ENCODE measurements around the gene CES2. TPM values are rescaled to one million over a fixed set of nuclear protein-coding genes. Genes with fewer than 3 reads are reported as not detected.

Gene CES2
- total and polyA plus RNA-seq, 9 of the 15 experiments (the other 6 are each of a cell fraction or from before 2014, with no cell fraction given), result 2.2 to 37.9 (median 24.4) TPM

DNA sequence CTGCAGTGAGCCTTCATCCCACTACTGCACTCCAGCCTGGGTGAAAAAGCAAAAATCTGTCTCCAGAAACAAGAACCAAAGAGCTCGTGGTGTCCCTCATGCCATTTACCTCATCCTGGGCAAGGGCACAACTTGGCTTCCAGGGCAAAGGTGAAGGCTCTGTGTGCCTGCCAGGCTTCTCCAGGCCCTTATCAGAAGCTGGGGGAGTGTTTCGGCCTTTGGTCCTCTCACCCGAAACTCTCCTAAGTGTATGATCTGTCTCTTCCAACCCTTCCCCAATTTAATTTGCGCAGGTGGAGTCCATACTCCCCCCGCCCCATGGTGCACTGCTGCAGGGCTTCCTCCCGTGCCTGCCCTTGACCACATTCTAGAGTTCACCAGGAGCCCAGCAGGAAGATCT, 1.1 kb downstream of the CES2 start:
- TF ChIP-seq ZFX (CRISPR knock-in tag; IDR thresholded peaks at IDR 0.05) (peak; percentile 12; the same call in 1 of the 2 replicates), SMARCA5 (IDR thresholded peaks at IDR 0.05) (no peak)
- ATAC-seq (no peak), DNase-seq (ENCODE audit: extremely low read depth in 1 of 4, low spot score in 3 of 4) (no peak), FAIRE-seq (peak; percentile 44)
- intact Hi-C loops (cut with micrococcal nuclease) (no loop called here), in situ Hi-C loops (cut with MboI) (no loop called here)
- no peaks in the 10 kb centered on the region for H3K27me3 ChIP-seq (ENCODE audit: control insufficient read depth in 2 of 2, insufficient read depth in 2 of 2, low read length in 2 of 2)
- peak overlapping the region; percentile 98 to 100; a peak in 3 of 4 replicates for H3K9ac ChIP-seq (ENCODE audit: insufficient read depth in 1 of 2, low read depth in 2 of 2, low read length in 2 of 2)
- H3K9me1 ChIP-seq (ENCODE audit: control insufficient read depth, insufficient read depth, low read length), result peaks cover 4% of the 10 kb centered on the region
- H3K4me3 ChIP-seq, result peak overlapping the region; percentile 99; the same call in 1 of the 2 replicates
- H3K9me3 ChIP-seq (replicated peaks; ENCODE audit: control insufficient read depth, insufficient read depth, low read depth, low read length), result no peaks in the 10 kb centered on the region
- no TSS peak for BruUV-seq (replicated peaks)
- peaks cover 21 to 47% of the 10 kb centered on the region in 2 experiments for H3K4me1 ChIP-seq (replicated peaks in 1 of 2; ENCODE audit: control insufficient read depth in 2 of 2, insufficient read depth in 2 of 2, low read length in 2 of 2)
- ChIA-PET CTCF (ENCODE audit: low intra/inter-chr PET ratio) (interaction anchor here (0.6 kb wide), 1 partner anchor 219 kb away, joined by 3 read pairs; no protein-coding TSS in a partner anchor), POLR2A (interaction anchor here (0.6 kb wide), 2 partner anchors 34 to 475 kb away, joined by 3 read pairs; no protein-coding TSS in a partner anchor)
- peak overlapping the region; percentile 100; the same call in 1 of the 2 replicates for H3K4me2 ChIP-seq (ENCODE audit: insufficient read depth, low read length)
- peaks cover 68% of the 10 kb centered on the region; the same call in 2 of the 3 replicates for H3K36me3 ChIP-seq (ENCODE audit: control insufficient read depth, insufficient read depth, low read length)
- no peak overlapping the region for H3K27ac ChIP-seq (ENCODE audit: extremely low read depth, low read depth, low read length)
- no peak overlapping the region for H2AFZ ChIP-seq (ENCODE audit: low read depth, low read length)
- 71% methylated on average over 6 of the region's 6 CpGs for WGBS (ENCODE audit: insufficient coverage, low coverage, missing lambda C conversion rate)
- H4K20me1 ChIP-seq (replicated peaks; ENCODE audit: control insufficient read depth, insufficient read depth, low read length), result peaks cover 10% of the 10 kb centered on the region; the same call in 1 of the 2 replicates
- peaks cover 49% of the 10 kb centered on the region for H3K79me2 ChIP-seq (ENCODE audit: control insufficient read depth, insufficient read depth, low read length)

DNA sequence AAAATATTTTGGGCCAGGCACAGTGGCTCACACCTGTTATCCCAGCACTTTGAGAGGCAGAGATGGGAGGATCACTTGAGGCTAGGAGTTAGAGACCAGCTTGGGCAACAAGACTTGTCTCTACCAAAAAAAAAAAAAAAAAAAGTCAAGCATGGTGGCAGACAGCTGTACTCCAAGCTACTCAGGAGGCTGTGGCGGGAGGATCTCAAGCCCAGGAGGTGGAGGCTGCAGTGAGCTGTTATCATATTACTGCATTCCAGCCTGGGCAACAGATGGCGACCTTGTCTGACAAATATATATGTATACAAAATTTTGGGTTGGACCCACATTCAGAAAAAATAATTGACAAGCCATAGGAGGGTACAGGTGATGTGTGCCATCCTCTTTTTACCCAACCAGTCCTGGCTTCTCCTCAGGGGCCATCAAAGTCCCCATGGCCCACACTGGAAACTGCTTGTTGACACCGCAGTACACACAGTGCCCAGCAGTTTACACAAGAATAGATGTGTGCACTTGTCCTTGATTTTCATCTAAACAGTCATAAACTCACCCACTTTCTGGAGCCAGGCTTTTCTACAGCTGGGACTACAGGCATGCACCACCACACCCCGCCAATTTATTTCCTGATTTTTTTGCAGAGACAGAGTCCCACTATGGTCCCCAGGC, 1.7 kb downstream of the CES2 start:
- DNase-seq (ENCODE audit: extremely low read depth in 1 of 4, low spot score in 3 of 4) (no peak), ATAC-seq (no peak), FAIRE-seq (no peak)
- H3K9me1 ChIP-seq (ENCODE audit: control insufficient read depth, insufficient read depth, low read length), result peaks cover 4% of the 10 kb centered on the region
- ChIA-PET CTCF (ENCODE audit: low intra/inter-chr PET ratio) (interaction anchor here (0.6 kb wide), 1 partner anchor 218 kb away, joined by 3 read pairs; no protein-coding TSS in a partner anchor), POLR2A (interaction anchor here (0.6 to 1.3 kb wide), 2 partner anchors 9 to 35 kb away, joined by 3 to 4 read pairs; no protein-coding TSS in a partner anchor)
- no peak overlapping the region for H3K27ac ChIP-seq (ENCODE audit: extremely low read depth, low read depth, low read length)
- H3K36me3 ChIP-seq (ENCODE audit: control insufficient read depth, insufficient read depth, low read length), result peaks cover 68% of the 10 kb centered on the region; the same call in 2 of the 3 replicates
- peak overlapping the region in 1 of 2 experiments; percentile 100; a peak in 1 of 4 replicates for H3K9ac ChIP-seq (ENCODE audit: insufficient read depth in 1 of 2, low read depth in 2 of 2, low read length in 2 of 2)
- peaks cover 21 to 45% of the 10 kb centered on the region in 2 experiments for H3K4me1 ChIP-seq (replicated peaks in 1 of 2; ENCODE audit: control insufficient read depth in 2 of 2, insufficient read depth in 2 of 2, low read length in 2 of 2)
- in situ Hi-C loops (cut with MboI) (no loop called here), intact Hi-C loops (cut with micrococcal nuclease) (no loop called here)
- WGBS (ENCODE audit: insufficient coverage, low coverage, missing lambda C conversion rate), result 82% methylated on average over 4 of the region's 4 CpGs
- H3K27me3 ChIP-seq (ENCODE audit: control insufficient read depth in 2 of 2, insufficient read depth in 2 of 2, low read length in 2 of 2), result no peaks in the 10 kb centered on the region
- 0 out of 2 replicates have a peak overlapping the region, but pooled peaks have one; percentile 100 for H3K4me2 ChIP-seq (ENCODE audit: insufficient read depth, low read length)
- H2AFZ ChIP-seq (ENCODE audit: low read depth, low read length), result no peak overlapping the region
- peaks cover 10% of the 10 kb centered on the region; the same call in 1 of the 2 replicates for H4K20me1 ChIP-seq (replicated peaks; ENCODE audit: control insufficient read depth, insufficient read depth, low read length)
- no peak overlapping the region for H3K4me3 ChIP-seq
- H3K79me2 ChIP-seq (ENCODE audit: control insufficient read depth, insufficient read depth, low read length), result peaks cover 49% of the 10 kb centered on the region
- no TSS peak for BruUV-seq (replicated peaks)
- no peaks in the 10 kb centered on the region for H3K9me3 ChIP-seq (replicated peaks; ENCODE audit: control insufficient read depth, insufficient read depth, low read depth, low read length)
- TF ChIP-seq, protein P1, sequence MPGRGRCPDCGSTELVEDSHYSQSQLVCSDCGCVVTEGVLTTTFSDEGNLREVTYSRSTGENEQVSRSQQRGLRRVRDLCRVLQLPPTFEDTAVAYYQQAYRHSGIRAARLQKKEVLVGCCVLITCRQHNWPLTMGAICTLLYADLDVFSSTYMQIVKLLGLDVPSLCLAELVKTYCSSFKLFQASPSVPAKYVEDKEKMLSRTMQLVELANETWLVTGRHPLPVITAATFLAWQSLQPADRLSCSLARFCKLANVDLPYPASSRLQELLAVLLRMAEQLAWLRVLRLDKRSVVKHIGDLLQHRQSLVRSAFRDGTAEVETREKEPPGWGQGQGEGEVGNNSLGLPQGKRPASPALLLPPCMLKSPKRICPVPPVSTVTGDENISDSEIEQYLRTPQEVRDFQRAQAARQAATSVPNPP (IDR thresholded peaks at IDR 0.05; ENCODE audit: borderline replicate concordance, insufficient read depth, insufficient read length), result no peak
- TF ChIP-seq RBM25 (IDR thresholded peaks at IDR 0.05; ENCODE audit: low read depth, low read length, severe bottlenecking) (peak; percentile 68), ZSCAN32 (CRISPR knock-in tag; IDR thresholded peaks at IDR 0.05) (no peak), NR2C2 (CRISPR knock-in tag; IDR thresholded peaks at IDR 0.05) (no peak), NR2C2 (tag; IDR thresholded peaks at IDR 0.05) (no peak), KLF10 (CRISPR knock-in tag; IDR thresholded peaks at IDR 0.05) (no peak), PRPF4 (IDR thresholded peaks at IDR 0.05; ENCODE audit: insufficient read depth, low read depth, low read length, poor library complexity, severe bottlenecking) (no peak), KAT7 (CRISPR knock-in tag; IDR thresholded peaks at IDR 0.05; ENCODE audit: borderline replicate concordance) (no peak), ZFX (CRISPR knock-in tag; IDR thresholded peaks at IDR 0.05) (no peak)
- TF ChIP-seq, protein P2, sequence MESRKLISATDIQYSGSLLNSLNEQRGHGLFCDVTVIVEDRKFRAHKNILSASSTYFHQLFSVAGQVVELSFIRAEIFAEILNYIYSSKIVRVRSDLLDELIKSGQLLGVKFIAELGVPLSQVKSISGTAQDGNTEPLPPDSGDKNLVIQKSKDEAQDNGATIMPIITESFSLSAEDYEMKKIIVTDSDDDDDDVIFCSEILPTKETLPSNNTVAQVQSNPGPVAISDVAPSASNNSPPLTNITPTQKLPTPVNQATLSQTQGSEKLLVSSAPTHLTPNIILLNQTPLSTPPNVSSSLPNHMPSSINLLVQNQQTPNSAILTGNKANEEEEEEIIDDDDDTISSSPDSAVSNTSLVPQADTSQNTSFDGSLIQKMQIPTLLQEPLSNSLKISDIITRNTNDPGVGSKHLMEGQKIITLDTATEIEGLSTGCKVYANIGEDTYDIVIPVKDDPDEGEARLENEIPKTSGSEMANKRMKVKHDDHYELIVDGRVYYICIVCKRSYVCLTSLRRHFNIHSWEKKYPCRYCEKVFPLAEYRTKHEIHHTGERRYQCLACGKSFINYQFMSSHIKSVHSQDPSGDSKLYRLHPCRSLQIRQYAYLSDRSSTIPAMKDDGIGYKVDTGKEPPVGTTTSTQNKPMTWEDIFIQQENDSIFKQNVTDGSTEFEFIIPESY (CRISPR knock-in tag; IDR thresholded peaks at IDR 0.05), result peak; percentile 85
